C4-2B (cell line): ENCODE data around the gene PTPRM.

Experiments used
- H3K27ac ChIP-seq: fragments of 450-650 bp; 2 replicates; pipeline ENCODE4 v1.5.1; 2017
- ZFX ChIP-seq: fragments of 450-650 bp; IDR thresholded peaks from 2 replicates; pipeline ENCODE4 v1.6.1; 2017
- TF ChIP-seq, protein P1 (sequence below): fragments of 450-650 bp; conservative IDR thresholded peaks from 2 replicates; pipeline ENCODE4 v1.5.1; 2017; ENCODE audit warnings: mild to moderate bottlenecking

Gene PTPRM

GRCh38 chr18:8367217-8367988 lies 800.3 kb downstream of the PTPRM start:
- no peak overlapping the region for H3K27ac ChIP-seq
- TF ChIP-seq, protein P1, sequence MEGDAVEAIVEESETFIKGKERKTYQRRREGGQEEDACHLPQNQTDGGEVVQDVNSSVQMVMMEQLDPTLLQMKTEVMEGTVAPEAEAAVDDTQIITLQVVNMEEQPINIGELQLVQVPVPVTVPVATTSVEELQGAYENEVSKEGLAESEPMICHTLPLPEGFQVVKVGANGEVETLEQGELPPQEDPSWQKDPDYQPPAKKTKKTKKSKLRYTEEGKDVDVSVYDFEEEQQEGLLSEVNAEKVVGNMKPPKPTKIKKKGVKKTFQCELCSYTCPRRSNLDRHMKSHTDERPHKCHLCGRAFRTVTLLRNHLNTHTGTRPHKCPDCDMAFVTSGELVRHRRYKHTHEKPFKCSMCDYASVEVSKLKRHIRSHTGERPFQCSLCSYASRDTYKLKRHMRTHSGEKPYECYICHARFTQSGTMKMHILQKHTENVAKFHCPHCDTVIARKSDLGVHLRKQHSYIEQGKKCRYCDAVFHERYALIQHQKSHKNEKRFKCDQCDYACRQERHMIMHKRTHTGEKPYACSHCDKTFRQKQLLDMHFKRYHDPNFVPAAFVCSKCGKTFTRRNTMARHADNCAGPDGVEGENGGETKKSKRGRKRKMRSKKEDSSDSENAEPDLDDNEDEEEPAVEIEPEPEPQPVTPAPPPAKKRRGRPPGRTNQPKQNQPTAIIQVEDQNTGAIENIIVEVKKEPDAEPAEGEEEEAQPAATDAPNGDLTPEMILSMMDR = no peak
- TF ChIP-seq ZFX = no peak

DNA sequence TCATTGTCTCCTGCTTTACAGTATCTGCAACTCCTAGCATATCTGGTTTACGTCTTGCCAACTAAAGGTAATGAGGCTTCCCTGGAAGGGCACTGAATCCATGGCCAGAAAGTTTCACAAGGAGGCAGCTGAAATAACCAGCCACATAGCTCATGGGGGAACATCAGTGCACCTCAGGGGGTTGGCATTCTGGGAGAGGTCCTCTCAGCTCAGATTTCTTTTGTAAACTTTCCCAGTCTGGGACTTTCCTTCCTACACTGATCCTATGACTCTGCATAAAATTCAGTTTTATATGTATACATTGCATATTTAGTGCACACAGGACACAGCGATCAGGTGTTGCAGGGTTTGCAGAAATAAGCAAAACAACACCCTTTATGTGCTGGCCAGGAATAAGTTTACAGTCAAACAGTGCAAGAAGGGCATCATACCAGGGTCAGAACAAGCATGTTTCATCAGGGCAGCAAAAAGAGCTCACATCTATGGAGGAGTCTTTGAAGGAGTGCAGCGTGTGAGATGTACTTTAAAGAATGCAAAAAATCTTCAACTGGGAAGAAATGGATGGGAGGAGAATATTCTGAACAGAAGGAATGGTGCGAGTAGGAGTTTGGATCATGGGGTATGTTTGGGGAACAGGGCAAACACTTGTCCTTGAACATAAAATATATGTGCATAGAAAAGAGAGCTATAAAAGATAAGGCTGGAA lies 801.5 kb downstream of the PTPRM start:
- H3K27ac ChIP-seq = no peak overlapping the region
- no peak for TF ChIP-seq ZFX
- TF ChIP-seq, protein P1 = no peak

GRCh38 chr18:8373486-8373885 lies 806.4 kb downstream of the PTPRM start:
- TF ChIP-seq ZFX = no peak
- TF ChIP-seq, protein P1 = no peak
- H3K27ac ChIP-seq = no peak overlapping the region

- TF ChIP-seq, protein P1 = no peak
- TF ChIP-seq ZFX = no peak
- no peak overlapping the region for H3K27ac ChIP-seq
These were observed 807.6 kb downstream of the PTPRM start for GRCh38 chr18:8374676-8375075.

- TF ChIP-seq ZFX = no peak
- TF ChIP-seq, protein P1 = no peak
These were observed 808.1 kb downstream of the PTPRM start for GRCh38 chr18:8375249-8375648.

GRCh38 chr18:8376113-8376512 lies 809.0 kb downstream of the PTPRM start:
- H3K27ac ChIP-seq = no peak overlapping the region
- TF ChIP-seq ZFX = no peak
- TF ChIP-seq, protein P1 = no peak

More at GRCh38 chr18:8375249-8375648, 808.1 kb downstream of the PTPRM start:
- H3K27ac ChIP-seq = no peak overlapping the region

GRCh38 chr18:8379187-8379941 lies 812.2 kb downstream of the PTPRM start:
- TF ChIP-seq, protein P1 = no peak
- no peak for TF ChIP-seq ZFX
- H3K27ac ChIP-seq = no peak overlapping the region
